NCI-H345 treated with DMSO at 0.1 percent for 48 hours (cell line): ENCODE results near the gene IFIT5.
"Not testable (repeated sequence)": the region's sequence is repeated elsewhere in the genome, so short reads cannot be mapped to it uniquely, and the experiment has no call there.

Experiments
- DNase-seq: peaks from one replicate; lab custom pipeline; 2025; ENCODE audit not compliant: unreplicated experiment; lab: John Stamatoyannopoulos, UW

IFIT5 gene

GRCh38 chr10:89427629-89428028 lies 13.3 kb downstream of the IFIT5 start:
- no peak for DNase-seq

DNA sequence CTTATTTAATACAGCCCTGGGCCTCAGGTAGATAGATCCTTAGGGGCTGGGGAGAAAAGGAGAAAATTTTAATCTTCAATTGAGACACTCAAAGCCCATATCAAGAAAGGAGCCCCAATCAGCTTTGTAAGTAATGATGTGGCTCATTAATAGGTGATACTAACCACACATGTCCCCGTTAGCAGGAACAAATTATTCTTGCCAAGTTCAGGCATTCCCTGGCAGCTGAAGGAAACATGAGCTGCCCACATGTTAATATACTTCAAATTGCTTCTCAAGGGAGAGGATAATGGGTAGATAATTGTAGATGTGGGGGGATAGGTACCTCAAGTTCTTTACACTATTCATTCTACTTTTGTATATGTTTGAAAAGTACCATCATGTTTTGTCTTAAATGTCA lies 14.5 kb downstream of the IFIT5 start:
- DNase-seq = no peak

- DNase-seq = no peak
These were observed 17.6 kb downstream of the IFIT5 start for GRCh38 chr10:89431977-89432376.

DNA sequence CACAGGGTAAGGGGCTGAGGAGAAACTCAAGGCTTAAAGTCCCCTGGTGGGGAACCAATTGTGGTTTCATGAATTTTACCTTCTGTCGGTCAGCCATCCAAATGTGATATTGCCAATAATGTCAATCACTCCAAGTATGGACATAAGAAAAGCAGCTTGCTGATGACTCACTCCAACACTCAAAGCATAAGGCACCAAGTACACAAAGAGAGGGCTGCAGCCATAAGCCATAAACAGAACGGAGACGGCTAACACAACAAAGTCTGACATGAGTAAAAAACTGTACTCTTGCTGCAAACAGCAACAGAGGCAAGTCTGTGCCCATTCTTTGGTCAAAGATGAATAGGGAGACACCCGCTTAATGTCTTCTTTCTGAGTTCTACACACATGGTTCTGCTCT lies 24.2 kb downstream of the IFIT5 start:
- DNase-seq = no peak

- DNase-seq = no peak
These were observed 26.1 kb downstream of the IFIT5 start for GRCh38 chr10:89440226-89441009.

DNA sequence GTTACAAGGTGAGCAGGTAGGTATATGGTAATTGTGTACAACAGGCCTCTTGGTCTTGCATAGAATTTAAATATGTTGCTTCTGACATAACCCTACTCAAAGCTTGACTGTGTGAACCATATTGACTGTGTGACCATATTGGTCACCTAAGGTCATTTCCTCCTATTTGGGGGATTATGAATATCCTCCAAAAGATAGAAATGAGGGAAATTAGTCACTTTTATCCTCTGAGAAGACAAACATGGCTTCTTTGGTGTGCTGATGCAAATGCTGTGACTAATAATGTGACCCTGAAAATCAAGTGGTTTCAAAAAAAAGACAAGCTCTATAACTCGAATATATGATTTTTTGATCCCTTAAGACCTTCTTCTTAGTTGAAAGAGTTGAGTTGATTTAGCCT lies 27.9 kb downstream of the IFIT5 start:
- DNase-seq = no peak

DNA sequence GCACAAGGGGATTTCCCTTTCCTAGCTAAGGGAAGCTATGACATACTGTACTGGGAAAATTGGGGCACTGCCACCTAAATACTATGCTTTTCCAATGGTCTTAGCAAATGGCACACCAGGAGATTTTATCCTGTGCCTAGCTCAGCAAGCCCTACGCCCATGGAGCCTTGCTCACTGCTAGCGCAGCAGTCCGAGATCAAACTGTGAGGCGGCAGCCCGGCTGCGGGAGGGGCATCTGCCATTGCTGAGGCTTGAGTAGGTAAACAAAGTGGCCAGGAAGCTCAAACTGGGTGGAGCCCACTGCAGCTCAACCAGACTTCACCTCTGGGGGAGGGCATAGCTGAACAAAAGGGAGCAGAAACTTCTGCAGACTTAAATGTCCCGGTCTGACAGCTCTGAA lies 30.5 kb downstream of the IFIT5 start:
- DNase-seq = not testable (repeated sequence)

- no peak for DNase-seq
These were observed 36.5 kb downstream of the IFIT5 start for GRCh38 chr10:89450901-89451300.

- no peak for DNase-seq
These were observed 37.8 kb downstream of the IFIT5 start for GRCh38 chr10:89452193-89452592.

DNA sequence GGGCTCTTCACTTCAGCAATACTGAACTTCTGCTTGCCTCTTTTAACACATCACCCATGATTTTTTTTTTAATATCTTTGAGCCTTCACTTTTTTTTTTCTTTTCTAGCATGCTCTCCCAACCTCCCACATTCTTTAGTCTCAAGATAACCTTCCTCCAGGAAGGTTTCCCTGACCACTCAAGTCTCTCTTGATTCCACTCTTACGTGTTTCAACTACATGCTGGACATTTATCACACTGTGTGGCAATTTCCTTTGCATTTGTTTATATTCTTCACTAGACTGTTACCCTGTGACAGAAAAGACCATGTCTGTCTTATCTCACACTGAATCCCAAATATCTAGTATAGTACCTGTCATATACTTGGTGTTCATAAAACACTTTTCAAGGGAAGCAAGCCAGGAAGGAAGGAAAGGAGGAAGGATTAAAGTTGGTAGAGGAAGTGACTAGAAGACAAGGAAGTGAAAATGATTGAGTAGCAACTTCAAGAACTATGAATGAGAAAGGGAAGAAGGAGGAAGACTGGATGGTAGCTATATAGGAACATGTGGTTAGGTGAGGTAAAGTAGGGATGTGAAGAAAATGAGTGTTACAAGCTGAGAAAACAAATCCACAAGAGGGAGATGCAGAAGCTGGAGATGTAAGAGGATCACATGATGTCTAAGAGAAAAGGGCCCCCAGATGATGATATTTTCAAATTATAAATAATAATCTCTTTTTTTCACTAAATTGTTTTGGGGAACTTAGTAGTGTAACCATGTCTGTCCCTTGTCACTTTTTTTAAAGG lies 40.4 kb downstream of the IFIT5 start:
- DNase-seq = no peak

- no peak for DNase-seq
These were observed 43.9 kb downstream of the IFIT5 start for GRCh38 chr10:89458291-89458690.

GRCh38 chr10:89458784-89459183 lies 44.4 kb downstream of the IFIT5 start:
- no peak for DNase-seq

GRCh38 chr10:89463846-89464537 lies 49.6 kb downstream of the IFIT5 start:
- no peak for DNase-seq

DNA sequence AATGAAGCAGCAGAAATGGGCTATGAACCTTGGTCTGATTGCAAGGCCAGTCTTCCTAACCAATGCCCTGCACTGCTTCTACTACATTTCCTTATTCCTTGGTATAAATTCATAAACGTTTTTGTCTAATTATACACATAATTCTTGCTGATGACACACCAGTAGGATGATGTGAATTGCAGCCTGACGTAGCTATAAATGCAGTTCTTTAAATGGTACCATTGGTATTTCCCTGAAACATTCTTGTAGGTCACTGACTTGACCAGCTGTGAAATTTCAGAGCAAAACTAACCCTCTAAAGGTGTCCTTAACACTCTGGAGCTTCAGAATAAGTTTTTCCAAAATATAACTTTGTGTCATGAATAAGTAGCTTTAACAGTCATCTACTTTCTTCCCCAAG lies 50.8 kb downstream of the IFIT5 start:
- DNase-seq = no peak

GRCh38 chr10:89466599-89467035 lies 52.2 kb downstream of the IFIT5 start:
- DNase-seq = no peak

- DNase-seq = no peak
These were observed 54.0 kb downstream of the IFIT5 start for GRCh38 chr10:89468191-89468965.

GRCh38 chr10:89469517-89469916 lies 55.1 kb downstream of the IFIT5 start:
- no peak for DNase-seq
